ENCODE results near the gene KCNH8.

KCNH8 gene

GRCh38 chr3:19270481-19270880 lies 122.2 kb downstream of the KCNH8 start:
- TF ChIP-seq POLR2AphosphoS5 (IDR thresholded peaks at IDR 0.05; ENCODE audit: borderline replicate concordance, low read depth, low read length) (no peak), FOXP2 (optimal IDR thresholded peaks at IDR 0.05; ENCODE audit: control extremely low read depth, extremely low read length, insufficient read depth) (no peak), EZH2 (IDR thresholded peaks at IDR 0.05) (no peak)
- no peak overlapping the region for H3K27ac ChIP-seq
- no peaks in the 10 kb centered on the region for H3K9me3 ChIP-seq (ENCODE audit: low read depth, low read length)
- no peak overlapping the region for H3K9ac ChIP-seq (ENCODE audit: insufficient read length)
- no peaks in the 10 kb centered on the region for H3K36me3 ChIP-seq (ENCODE audit: insufficient read depth, low read length)
- no peak for DNase-seq (ENCODE audit: low read depth, low spot score)
- H3K4me3 ChIP-seq = no peak overlapping the region

- Histone ChIP-seq H3K9ac (ENCODE audit: insufficient read length) (no peak overlapping the region), H3K27ac (no peak overlapping the region), H3K9me3 (ENCODE audit: low read depth, low read length) (no peaks in the 10 kb centered on the region), H3K4me3 (no peak overlapping the region), H3K36me3 (ENCODE audit: insufficient read depth, low read length) (no peaks in the 10 kb centered on the region)
- no peak for DNase-seq (ENCODE audit: low read depth, low spot score)
- TF ChIP-seq POLR2AphosphoS5 (IDR thresholded peaks at IDR 0.05; ENCODE audit: borderline replicate concordance, low read depth, low read length) (no peak), EZH2 (IDR thresholded peaks at IDR 0.05) (no peak), FOXP2 (optimal IDR thresholded peaks at IDR 0.05; ENCODE audit: control extremely low read depth, extremely low read length, insufficient read depth) (no peak)
These were observed 124.0 kb downstream of the KCNH8 start for GRCh38 chr3:19272296-19272695.

GRCh38 chr3:19273091-19273490 lies 124.8 kb downstream of the KCNH8 start:
- H3K27ac ChIP-seq = no peak overlapping the region
- H3K9ac ChIP-seq (ENCODE audit: insufficient read length) = no peak overlapping the region
- TF ChIP-seq FOXP2 (optimal IDR thresholded peaks at IDR 0.05; ENCODE audit: control extremely low read depth, extremely low read length, insufficient read depth) (no peak), POLR2AphosphoS5 (IDR thresholded peaks at IDR 0.05; ENCODE audit: borderline replicate concordance, low read depth, low read length) (no peak), EZH2 (IDR thresholded peaks at IDR 0.05) (no peak)
- H3K9me3 ChIP-seq (ENCODE audit: low read depth, low read length) = no peaks in the 10 kb centered on the region
- no peaks in the 10 kb centered on the region for H3K36me3 ChIP-seq (ENCODE audit: insufficient read depth, low read length)
- DNase-seq (ENCODE audit: low read depth, low spot score) = no peak
- H3K4me3 ChIP-seq = no peak overlapping the region

GRCh38 chr3:19274576-19274975 lies 126.3 kb downstream of the KCNH8 start:
- Histone ChIP-seq H3K9me3 (ENCODE audit: low read depth, low read length) (no peaks in the 10 kb centered on the region), H3K27ac (no peak overlapping the region), H3K9ac (ENCODE audit: insufficient read length) (no peak overlapping the region), H3K36me3 (ENCODE audit: insufficient read depth, low read length) (no peaks in the 10 kb centered on the region), H3K4me3 (no peak overlapping the region)
- TF ChIP-seq POLR2AphosphoS5 (IDR thresholded peaks at IDR 0.05; ENCODE audit: borderline replicate concordance, low read depth, low read length) (no peak), FOXP2 (optimal IDR thresholded peaks at IDR 0.05; ENCODE audit: control extremely low read depth, extremely low read length, insufficient read depth) (no peak), EZH2 (IDR thresholded peaks at IDR 0.05) (no peak)
- no peak for DNase-seq (ENCODE audit: low read depth, low spot score)

- no peak overlapping the region for H3K4me3 ChIP-seq
- TF ChIP-seq FOXP2 (optimal IDR thresholded peaks at IDR 0.05; ENCODE audit: control extremely low read depth, extremely low read length, insufficient read depth) (no peak), POLR2AphosphoS5 (IDR thresholded peaks at IDR 0.05; ENCODE audit: borderline replicate concordance, low read depth, low read length) (no peak), EZH2 (IDR thresholded peaks at IDR 0.05) (no peak)
These were observed 136.7 kb downstream of the KCNH8 start for GRCh38 chr3:19284974-19285373.

GRCh38 chr3:19293295-19293694 lies 145.0 kb downstream of the KCNH8 start:
- DNase-seq (ENCODE audit: low read depth, low spot score) = no peak
- no peaks in the 10 kb centered on the region for H3K9me3 ChIP-seq (ENCODE audit: low read depth, low read length)
- H3K4me3 ChIP-seq = no peak overlapping the region
- H3K27ac ChIP-seq = no peak overlapping the region
- no peaks in the 10 kb centered on the region for H3K36me3 ChIP-seq (ENCODE audit: insufficient read depth, low read length)
- H3K9ac ChIP-seq (ENCODE audit: insufficient read length) = no peak overlapping the region
- TF ChIP-seq POLR2AphosphoS5 (IDR thresholded peaks at IDR 0.05; ENCODE audit: borderline replicate concordance, low read depth, low read length) (no peak), EZH2 (IDR thresholded peaks at IDR 0.05) (no peak), FOXP2 (optimal IDR thresholded peaks at IDR 0.05; ENCODE audit: control extremely low read depth, extremely low read length, insufficient read depth) (no peak)

More at GRCh38 chr3:19284974-19285373, 136.7 kb downstream of the KCNH8 start:
- Histone ChIP-seq H3K9ac (ENCODE audit: insufficient read length) (no peak overlapping the region), H3K27ac (no peak overlapping the region), H3K9me3 (ENCODE audit: low read depth, low read length) (no peaks in the 10 kb centered on the region), H3K36me3 (ENCODE audit: insufficient read depth, low read length) (no peaks in the 10 kb centered on the region)
- DNase-seq (ENCODE audit: low read depth, low spot score) = no peak

- DNase-seq (ENCODE audit: low read depth, low spot score) = no peak
- Histone ChIP-seq H3K27ac (no peak overlapping the region), H3K9me3 (ENCODE audit: low read depth, low read length) (no peaks in the 10 kb centered on the region), H3K9ac (ENCODE audit: insufficient read length) (no peak overlapping the region), H3K4me3 (no peak overlapping the region), H3K36me3 (ENCODE audit: insufficient read depth, low read length) (no peaks in the 10 kb centered on the region)
- TF ChIP-seq POLR2AphosphoS5 (IDR thresholded peaks at IDR 0.05; ENCODE audit: borderline replicate concordance, low read depth, low read length) = no peak
- no peak for TF ChIP-seq FOXP2 (optimal IDR thresholded peaks at IDR 0.05; ENCODE audit: control extremely low read depth, extremely low read length, insufficient read depth)
These were observed 146.9 kb downstream of the KCNH8 start for GRCh38 chr3:19295208-19295607.

GRCh38 chr3:19331931-19332330 lies 183.6 kb downstream of the KCNH8 start:
- Histone ChIP-seq H3K36me3 (ENCODE audit: insufficient read depth, low read length) (no peaks in the 10 kb centered on the region), H3K27ac (no peak overlapping the region), H3K9ac (ENCODE audit: insufficient read length) (no peak overlapping the region), H3K9me3 (ENCODE audit: low read depth, low read length) (no peaks in the 10 kb centered on the region), H3K4me3 (no peak overlapping the region)
- no peak for DNase-seq (ENCODE audit: low read depth, low spot score)
- TF ChIP-seq POLR2AphosphoS5 (IDR thresholded peaks at IDR 0.05; ENCODE audit: borderline replicate concordance, low read depth, low read length) (no peak), EZH2 (IDR thresholded peaks at IDR 0.05) (no peak), FOXP2 (optimal IDR thresholded peaks at IDR 0.05; ENCODE audit: control extremely low read depth, extremely low read length, insufficient read depth) (no peak)

- Histone ChIP-seq H3K4me3 (no peak overlapping the region), H3K9ac (ENCODE audit: insufficient read length) (no peak overlapping the region), H3K27ac (no peak overlapping the region), H3K9me3 (ENCODE audit: low read depth, low read length) (no peaks in the 10 kb centered on the region), H3K36me3 (ENCODE audit: insufficient read depth, low read length) (no peaks in the 10 kb centered on the region)
- TF ChIP-seq FOXP2 (optimal IDR thresholded peaks at IDR 0.05; ENCODE audit: control extremely low read depth, extremely low read length, insufficient read depth) = no peak
- no peak for TF ChIP-seq POLR2AphosphoS5 (IDR thresholded peaks at IDR 0.05; ENCODE audit: borderline replicate concordance, low read depth, low read length)
- TF ChIP-seq EZH2 (IDR thresholded peaks at IDR 0.05) = no peak
- DNase-seq (ENCODE audit: low read depth, low spot score) = no peak
These were observed 185.8 kb downstream of the KCNH8 start for GRCh38 chr3:19334120-19334519.
